ENCODE results near the gene GRHL1. TPM values are rescaled to one million over a fixed set of nuclear protein-coding genes. Genes with fewer than 3 reads are reported as not detected.
A peak's percentile ranks its signal among the peaks of the same experiment; 100 is the strongest.

The GRHL1 gene
- total RNA-seq, 3 donors from 2014 or later, result 0.41 to 2.0 (median 1.9) TPM

GRCh38 chr2:9970200-9971044 is 18.9 kb downstream of the GRHL1 start:
- intact Hi-C loops (cut with DNase I, micrococcal nuclease), result no loop called here
- H3K4me1 ChIP-seq (ENCODE audit: low read depth), result no peaks in the 10 kb centered on the region

GRCh38 chr2:9971105-9971818 is 19.8 kb downstream of the GRHL1 start:
- H3K4me3 ChIP-seq, result no peak overlapping the region
- ATAC-seq (no peak), DNase-seq (no peak)
- no peak for TF ChIP-seq CTCF (IDR thresholded peaks at IDR 0.05)
- no peaks in the 10 kb centered on the region for H3K9me3 ChIP-seq
- no peaks in the 10 kb centered on the region for H3K36me3 ChIP-seq (ENCODE audit: low read depth)
- intact Hi-C loops (cut with DNase I, micrococcal nuclease), result no loop called here
- no peaks in the 10 kb centered on the region for H3K4me1 ChIP-seq (ENCODE audit: low read depth)

More at GRCh38 chr2:9970200-9971044, 18.9 kb downstream of the GRHL1 start:
- no peak overlapping the region for H3K4me3 ChIP-seq
- H3K9me3 ChIP-seq, result no peaks in the 10 kb centered on the region
- ATAC-seq (no peak), DNase-seq (no peak)
- no peak for TF ChIP-seq CTCF (IDR thresholded peaks at IDR 0.05)
- H3K36me3 ChIP-seq (ENCODE audit: low read depth), result no peaks in the 10 kb centered on the region

DNA sequence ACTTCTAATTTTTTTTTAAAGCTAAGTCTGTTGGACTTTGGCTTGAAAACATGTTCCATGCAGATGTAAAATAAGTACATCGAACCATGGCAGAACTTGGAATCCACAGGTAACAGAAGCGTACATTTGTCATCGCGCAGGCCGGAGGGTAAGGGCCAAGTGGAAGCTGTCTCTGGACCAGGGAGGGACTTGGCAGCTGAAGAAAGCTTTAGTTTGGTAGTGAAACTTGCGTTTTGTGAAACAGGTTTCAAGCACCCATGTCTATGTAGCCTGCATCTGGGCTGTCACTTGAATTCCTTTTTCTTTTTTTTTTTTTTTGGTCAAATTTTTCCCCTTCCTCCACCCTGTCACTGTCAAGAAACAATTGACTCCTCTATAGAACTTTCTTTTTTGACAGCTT is 20.4 kb downstream of the GRHL1 start:
- DNase-seq (no peak), ATAC-seq (no peak)
- TF ChIP-seq CTCF (IDR thresholded peaks at IDR 0.05), result no peak
- no peaks in the 10 kb centered on the region for H3K36me3 ChIP-seq (ENCODE audit: low read depth)
- intact Hi-C loops (cut with DNase I, micrococcal nuclease), result no loop called here
- H3K4me3 ChIP-seq, result no peak overlapping the region
- no peaks in the 10 kb centered on the region for H3K9me3 ChIP-seq
- no peaks in the 10 kb centered on the region for H3K4me1 ChIP-seq (ENCODE audit: low read depth)

GRCh38 chr2:9972621-9973479 is 21.4 kb downstream of the GRHL1 start:
- H3K4me1 ChIP-seq (ENCODE audit: low read depth), result no peaks in the 10 kb centered on the region
- H3K36me3 ChIP-seq (ENCODE audit: low read depth), result no peaks in the 10 kb centered on the region
- TF ChIP-seq CTCF (IDR thresholded peaks at IDR 0.05), result no peak
- ATAC-seq (peak; percentile 57), DNase-seq (no peak)
- intact Hi-C loops (cut with DNase I, micrococcal nuclease), result no loop called here
- H3K4me3 ChIP-seq, result no peak overlapping the region
- H3K9me3 ChIP-seq, result no peaks in the 10 kb centered on the region

DNA sequence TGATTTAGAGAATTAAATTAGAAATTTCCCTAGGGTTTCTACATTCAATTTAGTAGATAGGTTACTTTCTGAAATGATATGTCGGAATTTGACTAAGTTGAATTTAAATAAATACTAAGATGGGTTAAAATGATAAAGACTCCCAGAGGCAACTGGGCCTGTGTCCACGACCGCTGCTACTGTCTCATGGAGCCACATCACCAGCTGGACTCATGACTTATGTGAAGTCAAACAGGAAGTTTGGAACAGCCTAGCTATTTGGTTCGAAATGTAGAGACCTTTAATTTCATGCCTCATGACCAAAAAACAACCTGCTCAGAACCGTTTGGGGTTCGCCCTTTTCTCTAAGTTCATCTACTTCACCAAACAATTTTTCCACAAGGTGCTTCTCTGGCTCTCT is 22.2 kb downstream of the GRHL1 start:
- no peak for TF ChIP-seq CTCF (IDR thresholded peaks at IDR 0.05)
- H3K4me1 ChIP-seq (ENCODE audit: low read depth), result no peaks in the 10 kb centered on the region
- no peak for ATAC-seq
- no peak overlapping the region for H3K4me3 ChIP-seq
- intact Hi-C loops (cut with DNase I, micrococcal nuclease), result no loop called here
- H3K36me3 ChIP-seq (ENCODE audit: low read depth), result no peaks in the 10 kb centered on the region
- no peaks in the 10 kb centered on the region for H3K9me3 ChIP-seq
- no peak for DNase-seq

Data from mucosa of descending colon (tissue), 3 donors.